ENCODE data around the gene PTMS. TPM values are rescaled to one million over a fixed set of nuclear protein-coding genes. Genes with fewer than 3 reads are reported as not detected.

PTMS gene
- total and polyA plus RNA-seq, 2 of the 13 experiments (the other 11 are each of a cell fraction or from before 2014, with no cell fraction given): 40.5 to 82.4 TPM

- TF ChIP-seq BCLAF1 (IDR thresholded peaks at IDR 0.05) (no peak), HIVEP1 (CRISPR knock-in tag; IDR thresholded peaks at IDR 0.05) (peak; percentile 32; the same call in 1 of the 2 replicates), MAZ (IDR thresholded peaks at IDR 0.05; ENCODE audit: borderline replicate concordance, low read depth, low read length) (0 out of 2 replicates have a peak, but pooled peaks have one; percentile 61), MAZ (CRISPR knock-in tag; IDR thresholded peaks at IDR 0.05; ENCODE audit: low read depth) (peak; percentile 91), ARHGAP35 (CRISPR knock-in tag; IDR thresholded peaks at IDR 0.05; ENCODE audit: borderline replicate concordance) (peak; percentile 7; the same call in 1 of the 2 replicates), TSC22D2 (CRISPR knock-in tag; IDR thresholded peaks at IDR 0.05; ENCODE audit: borderline replicate concordance) (0 out of 2 replicates have a peak, but pooled peaks have one; percentile 16), ZNF263 (CRISPR knock-in tag; IDR thresholded peaks at IDR 0.05) (peak; percentile 66; the same call in 1 of the 2 replicates), ELF4 (CRISPR knock-in tag; IDR thresholded peaks at IDR 0.05; ENCODE audit: borderline replicate concordance) (peak; percentile 77; the same call in 1 of the 2 replicates), ZBTB21 (CRISPR knock-in tag; IDR thresholded peaks at IDR 0.05) (peak; percentile 48), SRSF4 (IDR thresholded peaks at IDR 0.05; ENCODE audit: low read depth, low read length, poor library complexity, severe bottlenecking) (no peak), ZKSCAN5 (CRISPR knock-in tag; IDR thresholded peaks at IDR 0.05) (peak; percentile 82), NFKBIZ (CRISPR knock-in tag; IDR thresholded peaks at IDR 0.05) (peak; percentile 56; the same call in 1 of the 2 replicates), MED13 (CRISPR knock-in tag; IDR thresholded peaks at IDR 0.05) (peak; percentile 52; the same call in 1 of the 2 replicates)
- TF ChIP-seq, protein P1, sequence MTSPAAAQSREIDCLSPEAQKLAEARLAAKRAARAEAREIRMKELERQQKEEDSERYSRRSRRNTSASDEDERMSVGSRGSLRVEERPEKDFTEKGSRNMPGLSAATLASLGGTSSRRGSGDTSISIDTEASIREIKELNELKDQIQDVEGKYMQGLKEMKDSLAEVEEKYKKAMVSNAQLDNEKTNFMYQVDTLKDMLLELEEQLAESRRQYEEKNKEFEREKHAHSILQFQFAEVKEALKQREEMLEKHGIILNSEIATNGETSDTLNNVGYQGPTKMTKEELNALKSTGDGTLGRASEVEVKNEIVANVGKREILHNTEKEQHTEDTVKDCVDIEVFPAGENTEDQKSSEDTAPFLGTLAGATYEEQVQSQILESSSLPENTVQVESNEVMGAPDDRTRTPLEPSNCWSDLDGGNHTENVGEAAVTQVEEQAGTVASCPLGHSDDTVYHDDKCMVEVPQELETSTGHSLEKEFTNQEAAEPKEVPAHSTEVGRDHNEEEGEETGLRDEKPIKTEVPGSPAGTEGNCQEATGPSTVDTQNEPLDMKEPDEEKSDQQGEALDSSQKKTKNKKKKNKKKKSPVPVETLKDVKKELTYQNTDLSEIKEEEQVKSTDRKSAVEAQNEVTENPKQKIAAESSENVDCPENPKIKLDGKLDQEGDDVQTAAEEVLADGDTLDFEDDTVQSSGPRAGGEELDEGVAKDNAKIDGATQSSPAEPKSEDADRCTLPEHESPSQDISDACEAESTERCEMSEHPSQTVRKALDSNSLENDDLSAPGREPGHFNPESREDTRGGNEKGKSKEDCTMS (CRISPR knock-in tag; conservative IDR thresholded peaks at IDR 0.05): no peak
- TF ChIP-seq, protein P2, sequence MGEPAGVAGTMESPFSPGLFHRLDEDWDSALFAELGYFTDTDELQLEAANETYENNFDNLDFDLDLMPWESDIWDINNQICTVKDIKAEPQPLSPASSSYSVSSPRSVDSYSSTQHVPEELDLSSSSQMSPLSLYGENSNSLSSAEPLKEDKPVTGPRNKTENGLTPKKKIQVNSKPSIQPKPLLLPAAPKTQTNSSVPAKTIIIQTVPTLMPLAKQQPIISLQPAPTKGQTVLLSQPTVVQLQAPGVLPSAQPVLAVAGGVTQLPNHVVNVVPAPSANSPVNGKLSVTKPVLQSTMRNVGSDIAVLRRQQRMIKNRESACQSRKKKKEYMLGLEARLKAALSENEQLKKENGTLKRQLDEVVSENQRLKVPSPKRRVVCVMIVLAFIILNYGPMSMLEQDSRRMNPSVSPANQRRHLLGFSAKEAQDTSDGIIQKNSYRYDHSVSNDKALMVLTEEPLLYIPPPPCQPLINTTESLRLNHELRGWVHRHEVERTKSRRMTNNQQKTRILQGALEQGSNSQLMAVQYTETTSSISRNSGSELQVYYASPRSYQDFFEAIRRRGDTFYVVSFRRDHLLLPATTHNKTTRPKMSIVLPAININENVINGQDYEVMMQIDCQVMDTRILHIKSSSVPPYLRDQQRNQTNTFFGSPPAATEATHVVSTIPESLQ (CRISPR knock-in tag; conservative IDR thresholded peaks at IDR 0.05): 0 out of 2 replicates have a peak, but pooled peaks have one; percentile 29
- TF ChIP-seq, protein P3, sequence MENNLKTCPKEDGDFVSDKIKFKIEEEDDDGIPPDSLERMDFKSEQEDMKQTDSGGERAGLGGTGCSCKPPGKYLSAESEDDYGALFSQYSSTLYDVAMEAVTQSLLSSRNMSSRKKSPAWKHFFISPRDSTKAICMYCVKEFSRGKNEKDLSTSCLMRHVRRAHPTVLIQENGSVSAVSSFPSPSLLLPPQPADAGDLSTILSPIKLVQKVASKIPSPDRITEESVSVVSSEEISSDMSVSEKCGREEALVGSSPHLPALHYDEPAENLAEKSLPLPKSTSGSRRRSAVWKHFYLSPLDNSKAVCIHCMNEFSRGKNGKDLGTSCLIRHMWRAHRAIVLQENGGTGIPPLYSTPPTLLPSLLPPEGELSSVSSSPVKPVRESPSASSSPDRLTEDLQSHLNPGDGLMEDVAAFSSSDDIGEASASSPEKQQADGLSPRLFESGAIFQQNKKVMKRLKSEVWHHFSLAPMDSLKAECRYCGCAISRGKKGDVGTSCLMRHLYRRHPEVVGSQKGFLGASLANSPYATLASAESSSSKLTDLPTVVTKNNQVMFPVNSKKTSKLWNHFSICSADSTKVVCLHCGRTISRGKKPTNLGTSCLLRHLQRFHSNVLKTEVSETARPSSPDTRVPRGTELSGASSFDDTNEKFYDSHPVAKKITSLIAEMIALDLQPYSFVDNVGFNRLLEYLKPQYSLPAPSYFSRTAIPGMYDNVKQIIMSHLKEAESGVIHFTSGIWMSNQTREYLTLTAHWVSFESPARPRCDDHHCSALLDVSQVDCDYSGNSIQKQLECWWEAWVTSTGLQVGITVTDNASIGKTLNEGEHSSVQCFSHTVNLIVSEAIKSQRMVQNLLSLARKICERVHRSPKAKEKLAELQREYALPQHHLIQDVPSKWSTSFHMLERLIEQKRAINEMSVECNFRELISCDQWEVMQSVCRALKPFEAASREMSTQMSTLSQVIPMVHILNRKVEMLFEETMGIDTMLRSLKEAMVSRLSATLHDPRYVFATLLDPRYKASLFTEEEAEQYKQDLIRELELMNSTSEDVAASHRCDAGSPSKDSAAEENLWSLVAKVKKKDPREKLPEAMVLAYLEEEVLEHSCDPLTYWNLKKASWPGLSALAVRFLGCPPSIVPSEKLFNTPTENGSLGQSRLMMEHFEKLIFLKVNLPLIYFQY (CRISPR knock-in tag; IDR thresholded peaks at IDR 0.05; ENCODE audit: borderline replicate concordance): peak; percentile 80
Measured at GRCh38 chr12:6752921-6753771, 13.0 kb upstream of the PTMS start, which contains the start of gene MLF2 (continued).

Measured in HepG2 (cell line).